ENCODE data around the gene UBE2J2. TPM values are rescaled to one million over a fixed set of nuclear protein-coding genes. Genes with fewer than 3 reads are reported as not detected.

Gene UBE2J2
- total RNA-seq, 1 donor from 2014 or later = 52.0 TPM

GRCh38 chr1:1300352-1300739, 26.7 kb upstream of the UBE2J2 start:
- Mint-ChIP-seq H3K4me1 (ENCODE audit: low read depth) (peaks cover 11% of the 10 kb centered on the region), H3K4me3 (ENCODE audit: unreplicated experiment) (no peak overlapping the region), H3K9me3 (ENCODE audit: low read depth) (no peaks in the 10 kb centered on the region), H3K27me3 (ENCODE audit: low read depth) (no peaks in the 10 kb centered on the region), H3K27ac (ENCODE audit: unreplicated experiment) (no peak overlapping the region), H3K36me3 (ENCODE audit: low read depth) (no peaks in the 10 kb centered on the region)
- DNase-seq (ENCODE audit: low spot score) = no peak
- TF ChIP-seq CTCF (IDR thresholded peaks at IDR 0.05) = peak; percentile 31

- Mint-ChIP-seq H3K9me3 (ENCODE audit: low read depth) (no peaks in the 10 kb centered on the region), H3K27ac (ENCODE audit: unreplicated experiment) (no peak overlapping the region), H3K4me1 (ENCODE audit: low read depth) (peaks cover 6% of the 10 kb centered on the region), H3K27me3 (ENCODE audit: low read depth) (no peaks in the 10 kb centered on the region), H3K36me3 (ENCODE audit: low read depth) (no peaks in the 10 kb centered on the region), H3K4me3 (ENCODE audit: unreplicated experiment) (no peak overlapping the region)
- peak; percentile 58 for TF ChIP-seq CTCF (IDR thresholded peaks at IDR 0.05)
- no peak for DNase-seq (ENCODE audit: low spot score)
Observed at GRCh38 chr1:1299686-1300351, 26.2 kb upstream of the UBE2J2 start.

GRCh38 chr1:1298861-1299685, 25.4 kb upstream of the UBE2J2 start:
- Mint-ChIP-seq H3K9me3 (ENCODE audit: low read depth) (no peaks in the 10 kb centered on the region), H3K27ac (ENCODE audit: unreplicated experiment) (no peak overlapping the region), H3K4me3 (ENCODE audit: unreplicated experiment) (no peak overlapping the region), H3K36me3 (ENCODE audit: low read depth) (no peaks in the 10 kb centered on the region), H3K27me3 (ENCODE audit: low read depth) (no peaks in the 10 kb centered on the region), H3K4me1 (ENCODE audit: low read depth) (no peaks in the 10 kb centered on the region)
- no peak for DNase-seq (ENCODE audit: low spot score)
- TF ChIP-seq CTCF (IDR thresholded peaks at IDR 0.05) = no peak

GRCh38 chr1:1297802-1298424, 24.3 kb upstream of the UBE2J2 start:
- no peak for DNase-seq (ENCODE audit: low spot score)
- Mint-ChIP-seq H3K4me3 (ENCODE audit: unreplicated experiment) (no peak overlapping the region), H3K4me1 (ENCODE audit: low read depth) (no peaks in the 10 kb centered on the region), H3K27ac (ENCODE audit: unreplicated experiment) (no peak overlapping the region), H3K36me3 (ENCODE audit: low read depth) (no peaks in the 10 kb centered on the region), H3K27me3 (ENCODE audit: low read depth) (no peaks in the 10 kb centered on the region), H3K9me3 (ENCODE audit: low read depth) (no peaks in the 10 kb centered on the region)
- TF ChIP-seq CTCF (IDR thresholded peaks at IDR 0.05) = no peak

All from chondrocyte (in vitro differentiated cells).